ENCODE measurements around the gene SYT1.

Gene SYT1

GRCh38 chr12:78959556-78959955 lies 95.0 kb downstream of the SYT1 start:
- no peak for TF ChIP-seq CTCF (IDR thresholded peaks at IDR 0.05; ENCODE audit: low read depth, low read length, missing control alignments)
- no peak overlapping the region for H3K4me3 ChIP-seq (ENCODE audit: low read depth, low read length)
- in situ Hi-C loops (cut with HindIII; ENCODE audit: low sequenced_read_pairs), result no loop called here
- no peak for DNase-seq (ENCODE audit: low read depth)

DNA sequence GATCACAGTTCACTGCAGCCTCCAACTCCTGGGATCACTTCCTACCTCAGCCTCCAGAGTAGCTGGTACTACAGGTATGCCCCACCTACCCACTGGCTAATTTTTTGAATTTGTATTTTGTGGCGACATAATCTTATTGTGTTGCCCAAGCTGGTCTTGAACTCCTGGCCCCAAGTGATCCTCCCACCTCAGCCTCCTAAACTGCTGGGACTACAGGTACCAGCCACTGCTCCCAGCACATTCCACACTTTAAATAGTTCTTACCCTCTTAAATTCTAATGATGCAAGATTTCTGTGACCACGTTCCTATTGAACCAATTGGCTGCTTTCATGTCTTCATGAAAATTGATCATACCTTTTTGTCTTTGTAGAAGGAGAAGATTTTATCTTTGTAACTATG lies 96.6 kb downstream of the SYT1 start:
- in situ Hi-C loops (cut with HindIII; ENCODE audit: low sequenced_read_pairs), result no loop called here
- TF ChIP-seq CTCF (IDR thresholded peaks at IDR 0.05; ENCODE audit: low read depth, low read length, missing control alignments), result no peak
- no peak for DNase-seq (ENCODE audit: low read depth)
- no peak overlapping the region for H3K4me3 ChIP-seq (ENCODE audit: low read depth, low read length)

GRCh38 chr12:78963439-78964227 lies 99.1 kb downstream of the SYT1 start:
- in situ Hi-C loops (cut with HindIII; ENCODE audit: low sequenced_read_pairs), result no loop called here
- TF ChIP-seq CTCF (IDR thresholded peaks at IDR 0.05; ENCODE audit: low read depth, low read length, missing control alignments), result no peak
- DNase-seq (ENCODE audit: low read depth), result no peak
- no peak overlapping the region for H3K4me3 ChIP-seq (ENCODE audit: low read depth, low read length)

- no peak for DNase-seq (ENCODE audit: low read depth)
- in situ Hi-C loops (cut with HindIII; ENCODE audit: low sequenced_read_pairs), result no loop called here
- no peak overlapping the region for H3K4me3 ChIP-seq (ENCODE audit: low read depth, low read length)
- no peak for TF ChIP-seq CTCF (IDR thresholded peaks at IDR 0.05; ENCODE audit: low read depth, low read length, missing control alignments)
Observed at GRCh38 chr12:78964521-78964920, 99.9 kb downstream of the SYT1 start.

GRCh38 chr12:78966062-78966461 lies 101.5 kb downstream of the SYT1 start:
- in situ Hi-C loops (cut with HindIII; ENCODE audit: low sequenced_read_pairs), result no loop called here

DNA sequence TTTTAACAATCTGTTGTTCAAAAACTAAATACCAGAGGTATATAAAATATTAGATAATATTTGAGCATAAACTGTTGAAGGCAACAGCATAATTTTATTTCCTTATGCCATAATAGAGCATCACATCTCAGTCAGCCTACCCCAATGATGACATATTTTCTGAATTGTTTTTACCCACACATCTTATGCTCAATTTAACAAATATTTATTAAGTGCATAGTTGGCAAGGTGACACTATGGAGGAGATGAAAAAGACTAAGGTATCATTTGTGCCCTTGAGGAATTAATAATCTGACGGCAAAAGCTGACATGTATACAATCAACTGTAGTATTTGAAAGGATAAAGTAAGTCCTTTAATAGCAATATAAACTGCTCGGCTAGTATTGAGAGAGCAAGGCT lies 102.4 kb downstream of the SYT1 start:
- no peak overlapping the region for H3K4me3 ChIP-seq (ENCODE audit: low read depth, low read length)
- no peak for TF ChIP-seq CTCF (IDR thresholded peaks at IDR 0.05; ENCODE audit: low read depth, low read length, missing control alignments)
- no peak for DNase-seq (ENCODE audit: low read depth)
- in situ Hi-C loops (cut with HindIII; ENCODE audit: low sequenced_read_pairs), result no loop called here

More at GRCh38 chr12:78966062-78966461, 101.5 kb downstream of the SYT1 start:
- H3K4me3 ChIP-seq (ENCODE audit: low read depth, low read length), result no peak overlapping the region
- no peak for DNase-seq (ENCODE audit: low read depth)
- TF ChIP-seq CTCF (IDR thresholded peaks at IDR 0.05; ENCODE audit: low read depth, low read length, missing control alignments), result no peak

Measured in astrocyte of the cerebellum (primary cell).